Measurements from ENCODE around the gene ZNF468. TPM values are rescaled to one million over a fixed set of nuclear protein-coding genes. Genes with fewer than 3 reads are reported as not detected.
"Not testable (repeated sequence)": the region's sequence is repeated elsewhere in the genome, so short reads cannot be mapped to it uniquely, and the experiment has no call there.

Gene ZNF468
- 10 to 100 TPM; 22.5 to 40.5 (median 35.5) TPM for polyA plus RNA-seq

DNA sequence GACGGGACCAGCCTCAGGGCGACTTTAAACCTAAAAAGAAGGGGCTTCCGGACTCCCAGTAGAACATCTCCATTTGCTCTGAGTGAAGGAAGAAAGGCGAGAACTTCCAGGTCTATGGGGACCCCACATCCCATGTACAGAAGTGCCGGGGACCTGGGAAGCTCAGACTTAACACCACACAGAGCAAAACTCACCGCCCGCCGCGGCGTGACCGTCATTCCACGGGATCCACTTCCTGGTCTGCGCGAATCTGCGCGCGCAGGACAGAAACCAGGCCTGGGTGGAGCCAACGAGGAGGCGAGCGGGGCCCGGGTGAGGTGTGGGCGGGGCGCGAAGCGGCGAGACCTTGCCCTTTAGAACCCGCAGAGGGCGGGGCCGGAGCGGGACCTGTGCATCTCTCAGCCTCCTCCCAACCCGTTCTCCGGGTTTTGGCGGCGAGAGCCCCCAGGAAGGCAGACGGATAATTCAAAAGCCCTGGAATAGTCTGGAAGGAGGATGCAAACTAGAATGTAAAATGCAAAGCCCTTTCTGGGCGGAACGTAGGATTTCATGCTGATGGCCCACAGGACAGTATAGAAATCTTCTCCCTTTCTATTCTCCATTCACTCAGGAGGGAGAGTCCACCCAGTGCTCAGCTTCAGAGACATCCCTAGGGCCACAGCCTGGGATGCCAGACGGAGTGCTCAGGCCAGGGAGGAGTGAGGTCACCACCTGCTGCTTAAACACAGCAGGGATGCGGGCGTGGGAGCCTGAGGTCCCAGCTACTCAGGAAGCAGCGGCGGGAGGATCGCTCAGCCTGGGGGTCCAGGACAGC is at the start of gene ZNF468:
ZNF468 (minus strand) TSS at position 242 of the 814 bp plus-strand sequence. CDS start 3,347 bp downstream, outside the sequence.
- not testable (repeated sequence) for H3K27me3 Mint-ChIP-seq (ENCODE audit: low read depth in 3 of 3); H3K9me3 Mint-ChIP-seq
- Mint-ChIP-seq H3K27ac (peak within 1 kb of the TSS; percentile 89 to 96 (median 93)), H3K36me3 (peaks cover 5 to 11% (median 6%) of the 10 kb centered on the region in 3 donors), H3K4me3 (peak within 1 kb of the TSS; percentile 94 to 98 (median 96)), H3K4me1 (peaks cover 32 to 42% of the 10 kb centered on the region in 2 donors)
- DNase-seq: peak; percentile 81 to 86 (median 85)

- not testable (repeated sequence) for H3K27ac Mint-ChIP-seq; DNase-seq; H3K4me3 Mint-ChIP-seq; H3K4me1 Mint-ChIP-seq; H3K27me3 Mint-ChIP-seq (ENCODE audit: low read depth in 3 of 3)
- Mint-ChIP-seq H3K36me3 (peaks cover 30 to 37% (median 33%) of the 10 kb centered on the region in 3 donors), H3K9me3 (peaks cover 2 to 36% (median 23%) of the 10 kb centered on the region in 6 donors)
Observed at GRCh38 chr19:52904052-52904780, 46.8 kb upstream of the ZNF468 start.

GRCh38 chr19:52901842-52902241 is 44.4 kb upstream of the ZNF468 start:
- Mint-ChIP-seq H3K36me3 (peaks cover 12 to 19% (median 15%) of the 10 kb centered on the region in 3 donors), H3K4me1 (peaks cover 9 to 20% of the 10 kb centered on the region in 2 donors), H3K27ac (no peak overlapping the region), H3K4me3 (no peak overlapping the region), H3K9me3 (peaks cover 2 to 19% (median 11%) of the 10 kb centered on the region in 6 donors), H3K27me3 (ENCODE audit: low read depth in 3 of 3) (peaks cover 0 to 2% (median 2%) of the 10 kb centered on the region in 3 donors)
- DNase-seq: no peak

- not testable (repeated sequence) for DNase-seq; H3K36me3 Mint-ChIP-seq; H3K9me3 Mint-ChIP-seq; H3K27me3 Mint-ChIP-seq (ENCODE audit: low read depth in 3 of 3)
- Mint-ChIP-seq H3K4me3 (peak overlapping the region; percentile 19 to 56 (median 36)), H3K27ac (peak overlapping the region in 5 of 6 donors; percentile 31 to 82 (median 49)), H3K4me1 (peaks cover 16 to 25% of the 10 kb centered on the region in 2 donors)
Observed at GRCh38 chr19:52898596-52898995, 41.2 kb upstream of the ZNF468 start.

- H3K27ac Mint-ChIP-seq: peak overlapping the region in 3 of 6 donors; percentile 84 to 93 (median 86)
- no peaks in the 10 kb centered on the region for H3K9me3 Mint-ChIP-seq
- peak overlapping the region; percentile 94 to 96 (median 96) for H3K4me3 Mint-ChIP-seq
- no peak for DNase-seq
- peaks cover 16 to 25% of the 10 kb centered on the region in 2 donors for H3K4me1 Mint-ChIP-seq
- peaks cover 0 to 2% (median 0%) of the 10 kb centered on the region in 3 donors for H3K27me3 Mint-ChIP-seq (ENCODE audit: low read depth in 3 of 3)
- H3K36me3 Mint-ChIP-seq: peaks cover 0 to 8% (median 5%) of the 10 kb centered on the region in 3 donors
Observed at GRCh38 chr19:52898101-52898500, 40.7 kb upstream of the ZNF468 start.

DNA sequence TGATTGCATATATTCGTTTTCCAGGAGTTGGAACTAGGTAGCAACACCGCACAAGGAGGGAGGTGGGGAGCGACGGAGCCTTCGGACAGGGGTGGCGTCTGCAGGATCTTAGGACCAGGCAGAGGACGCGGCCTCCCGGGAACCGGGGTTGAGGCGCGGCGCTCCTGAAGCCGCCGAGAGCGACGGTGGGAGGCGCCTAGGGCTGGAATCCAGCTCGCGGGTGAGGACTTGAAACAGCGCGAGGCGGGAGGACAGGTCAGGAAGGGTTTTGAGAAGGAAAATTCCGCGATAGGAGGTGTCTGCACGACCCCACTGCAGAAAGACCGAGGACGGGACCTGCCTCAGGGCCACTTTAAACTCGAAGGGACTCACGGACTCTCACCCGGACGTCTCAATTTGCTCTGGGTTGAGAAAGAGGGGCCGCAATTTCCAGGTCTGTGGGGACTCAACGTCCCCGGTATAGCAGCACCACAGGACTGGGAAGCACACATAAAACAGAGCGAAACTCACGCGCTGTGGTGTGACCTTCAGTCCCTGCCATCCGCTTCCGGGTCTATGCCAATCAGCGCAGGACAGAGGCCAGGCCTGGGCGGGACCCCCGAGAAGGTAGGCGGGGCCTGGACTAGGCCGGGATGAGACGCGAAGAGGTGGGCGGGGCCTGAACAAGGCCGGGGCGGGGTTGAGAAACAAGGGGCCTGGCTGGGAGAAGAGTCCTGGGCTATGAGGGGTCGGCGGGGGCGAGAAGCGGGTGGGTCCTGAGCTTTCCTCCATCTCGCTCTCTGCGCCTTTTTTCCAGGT is 39.9 kb upstream of the ZNF468 start, which contains the start of gene ZNF320:
ZNF320 (minus strand) TSS at position 498 of the 798 bp plus-strand sequence. CDS start 7,380 bp downstream, outside the sequence.
- Mint-ChIP-seq H3K27ac (peak within 1 kb of the TSS; percentile 84 to 95 (median 92)), H3K27me3 (ENCODE audit: low read depth in 3 of 3) (peaks cover 0 to 4% (median 0%) of the 10 kb centered on the region in 3 donors), H3K4me1 (peaks cover 21 to 33% of the 10 kb centered on the region in 2 donors), H3K4me3 (peak within 1 kb of the TSS; percentile 94 to 96 (median 96)), H3K9me3 (no peaks in the 10 kb centered on the region), H3K36me3 (peaks cover 0 to 14% (median 13%) of the 10 kb centered on the region in 3 donors)
- DNase-seq: peak; percentile 93 to 96 (median 94)

GRCh38 chr19:52896431-52897137 is 39.2 kb upstream of the ZNF468 start:
- peak in 1 of 3 donors; percentile 1 for DNase-seq
- peak overlapping the region; percentile 84 to 95 (median 92) for H3K27ac Mint-ChIP-seq
- peaks cover 21 to 33% of the 10 kb centered on the region in 2 donors for H3K4me1 Mint-ChIP-seq
- H3K27me3 Mint-ChIP-seq (ENCODE audit: low read depth in 3 of 3): peaks cover 0 to 4% (median 0%) of the 10 kb centered on the region in 3 donors
- H3K9me3 Mint-ChIP-seq: no peaks in the 10 kb centered on the region
- peaks cover 0 to 18% (median 13%) of the 10 kb centered on the region in 3 donors for H3K36me3 Mint-ChIP-seq
- peak overlapping the region; percentile 94 to 96 (median 96) for H3K4me3 Mint-ChIP-seq

DNA sequence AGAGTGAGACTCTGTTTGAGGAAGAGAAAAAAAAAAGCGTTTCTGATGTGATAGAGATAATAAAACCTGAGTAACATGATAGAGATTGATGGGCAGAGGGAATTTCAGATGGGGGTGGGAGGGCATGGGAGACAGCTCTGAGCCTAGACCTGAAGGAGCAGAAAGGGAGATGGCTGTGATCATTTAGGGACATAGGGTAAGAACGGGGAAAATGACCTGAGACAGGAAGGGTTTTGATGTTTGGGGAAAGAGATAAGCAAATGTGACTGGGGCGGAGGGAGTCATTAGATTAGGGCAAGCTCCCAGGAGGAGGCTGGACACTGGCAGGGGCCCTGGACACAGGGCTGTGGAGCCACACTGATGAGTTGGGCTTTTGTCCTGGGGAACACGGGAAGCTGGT is 33.9 kb upstream of the ZNF468 start:
- no peak overlapping the region for H3K4me3 Mint-ChIP-seq
- peak overlapping the region in 1 of 6 donors; percentile 49 for H3K27ac Mint-ChIP-seq
- peaks cover 26 to 56% (median 56%) of the 10 kb centered on the region in 3 donors for H3K36me3 Mint-ChIP-seq
- peaks cover 0 to 5% (median 2%) of the 10 kb centered on the region in 3 donors for H3K27me3 Mint-ChIP-seq (ENCODE audit: low read depth in 3 of 3)
- DNase-seq: no peak
- H3K4me1 Mint-ChIP-seq: peaks cover 10 to 23% of the 10 kb centered on the region in 2 donors
- H3K9me3 Mint-ChIP-seq: peaks cover 0 to 2% (median 0%) of the 10 kb centered on the region in 6 donors

DNA sequence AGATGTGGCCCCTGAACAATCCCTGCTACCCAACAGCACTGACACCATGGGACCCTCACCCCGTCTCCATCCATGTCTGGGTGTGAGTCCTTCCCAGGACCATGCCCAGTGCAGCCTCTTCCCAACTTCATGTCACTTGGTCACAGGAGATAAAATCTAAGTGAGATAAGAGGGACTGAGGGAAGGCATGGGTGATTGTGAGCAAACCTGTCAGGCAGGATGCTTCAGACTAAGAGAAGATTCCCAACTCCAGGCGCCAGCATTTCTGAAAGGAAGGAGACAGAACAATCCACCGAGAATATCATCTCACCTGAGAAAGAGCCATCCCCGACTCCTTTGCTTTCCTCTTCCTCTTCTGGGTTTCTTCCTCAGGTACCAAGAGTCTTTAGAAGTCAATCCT is 32.5 kb upstream of the ZNF468 start:
- Mint-ChIP-seq H3K4me3 (no peak overlapping the region), H3K27ac (no peak overlapping the region), H3K9me3 (peaks cover 0 to 3% (median 0%) of the 10 kb centered on the region in 6 donors), H3K36me3 (peaks cover 30 to 61% (median 60%) of the 10 kb centered on the region in 3 donors), H3K4me1 (peaks cover 10 to 22% of the 10 kb centered on the region in 2 donors), H3K27me3 (ENCODE audit: low read depth in 3 of 3) (peaks cover 0 to 5% (median 2%) of the 10 kb centered on the region in 3 donors)
- no peak for DNase-seq

DNA sequence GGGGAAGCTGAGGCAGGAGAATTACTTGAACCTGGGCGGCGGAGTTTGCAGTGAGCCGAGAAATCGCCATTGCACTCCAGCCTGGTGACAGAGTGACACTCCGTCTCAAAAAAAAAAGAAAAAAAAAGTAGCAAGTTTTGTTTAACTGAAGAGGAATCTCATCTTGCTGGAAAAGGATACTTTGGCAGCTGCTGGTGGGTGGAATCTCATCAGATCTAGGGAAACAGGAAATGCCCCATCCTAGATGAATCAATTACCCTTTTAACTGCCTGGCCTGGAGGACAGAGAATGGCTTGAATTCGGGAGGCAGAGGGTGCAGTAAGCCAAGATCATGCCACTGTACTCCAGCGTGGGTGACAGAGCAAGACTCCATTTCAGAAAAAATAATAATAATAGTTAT is 31.7 kb upstream of the ZNF468 start:
- Mint-ChIP-seq H3K4me1 (peaks cover 10 to 22% of the 10 kb centered on the region in 2 donors), H3K4me3 (no peak overlapping the region), H3K36me3 (peaks cover 38 to 65% (median 64%) of the 10 kb centered on the region in 3 donors), H3K27me3 (ENCODE audit: low read depth in 3 of 3) (peaks cover 0 to 5% (median 2%) of the 10 kb centered on the region in 3 donors), H3K9me3 (peaks cover 3 to 7% (median 5%) of the 10 kb centered on the region in 6 donors), H3K27ac (no peak overlapping the region)
- DNase-seq: no peak

- H3K4me1 Mint-ChIP-seq: no peaks in the 10 kb centered on the region
- peaks cover 0 to 3% (median 2%) of the 10 kb centered on the region in 3 donors for H3K27me3 Mint-ChIP-seq (ENCODE audit: low read depth in 3 of 3)
- peaks cover 69 to 77% (median 75%) of the 10 kb centered on the region in 3 donors for H3K36me3 Mint-ChIP-seq
- no peak for DNase-seq
- peaks cover 35 to 75% (median 72%) of the 10 kb centered on the region in 6 donors for H3K9me3 Mint-ChIP-seq
- no peak overlapping the region for H3K4me3 Mint-ChIP-seq
- peak overlapping the region in 1 of 6 donors; percentile 1 for H3K27ac Mint-ChIP-seq
Observed at GRCh38 chr19:52880895-52881389, 23.5 kb upstream of the ZNF468 start.

- H3K27ac Mint-ChIP-seq; H3K4me3 Mint-ChIP-seq; H3K4me1 Mint-ChIP-seq; DNase-seq; H3K27me3 Mint-ChIP-seq (ENCODE audit: low read depth in 3 of 3): not testable (repeated sequence)
- Mint-ChIP-seq H3K9me3 (peaks cover 5 to 30% (median 23%) of the 10 kb centered on the region in 6 donors), H3K36me3 (peaks cover 11 to 29% (median 23%) of the 10 kb centered on the region in 3 donors)
Observed at GRCh38 chr19:52872996-52873395, 15.6 kb upstream of the ZNF468 start.
